Right lobe of liver (tissue), 4 donors: ENCODE data around the gene CSTF1.

Experiments
- CTCF ChIP-seq, 4 donors: fragments of 200-600 bp in 3 of 4; fragments of 450-650 bp in 1 of 4; IDR thresholded peaks; one replicate each; pipeline versions ENCODE4 v1.5.1 to v1.8.0; 2016 to 2022; ENCODE audit warnings: antibody characterized with exemption in 4 of 4, mild to moderate bottlenecking in 2 of 4
- POLR2A ChIP-seq: fragments of 450-650 bp; IDR thresholded peaks from one replicate; pipeline ENCODE4 v1.6.1; 2017; ENCODE audit warnings: antibody characterized with exemption, mild to moderate bottlenecking
- donor health status: DM: no; HTN: no; CAD: no.
- donor health status: DM: no; HTN: no; CAD: no.
- donor health status: DM: no; HTN: yes; CAD: no.

GRCh38 chr20:56392132-56392880 is at the start of gene CSTF1, which contains the start of gene AURKA:
- TF ChIP-seq CTCF (IDR thresholded peaks at IDR 0.05) = no peak
- TF ChIP-seq POLR2A = no peak
